MM.1S (cell line): ENCODE data around the gene SFXN5.

Experiments used
- DNase-seq: peaks from one replicate; pipeline ENCODE4 v3.0.0-alpha.2; 2015
- H2AFZ ChIP-seq: fragments of 300-600 bp; sonication (generic); 2 replicates; pipeline ENCODE4 v1.6.0; 2016; ENCODE audit warnings: antibody characterized with exemption, low read length
- H3F3A ChIP-seq: fragments of 300-600 bp; sonication (generic); 2 replicates; pipeline ENCODE4 v1.6.1; 2016; ENCODE audit warnings: mild to moderate bottlenecking, antibody characterized with exemption, low read length, moderate library complexity, mixed read lengths; ENCODE audit not compliant: insufficient read depth
- H3K27ac ChIP-seq: fragments of 300-600 bp; sonication (generic); 2 replicates; pipeline ENCODE4 v1.5.1; 2016; ENCODE audit warnings: mild to moderate bottlenecking, low read length
- H3K27me3 ChIP-seq: fragments of 300-600 bp; sonication (generic); replicated peaks from 2 replicates; pipeline ENCODE4 v1.6.0; 2016; ENCODE audit warnings: low read length; ENCODE audit not compliant: insufficient read depth
- H3K36me3 ChIP-seq: fragments of 300-600 bp; sonication (generic); replicated peaks from 2 replicates; pipeline ENCODE4 v1.6.1; 2016; ENCODE audit warnings: mild to moderate bottlenecking, low read length, mixed read lengths; ENCODE audit not compliant: insufficient read depth
- H3K4me1 ChIP-seq: fragments of 300-600 bp; sonication (generic); 2 replicates; pipeline ENCODE4 v1.6.1; 2016; ENCODE audit warnings: low read length, mixed read lengths
- H3K4me2 ChIP-seq: fragments of 300-600 bp; sonication (generic); 2 replicates; pipeline ENCODE4 v1.6.0; 2016; ENCODE audit warnings: low read depth, low read length
- H3K4me3 ChIP-seq: fragments of 300-600 bp; sonication (generic); 2 replicates; pipeline ENCODE4 v1.5.1; 2016; ENCODE audit warnings: low read length, mixed read lengths
- H3K79me2 ChIP-seq: fragments of 300-600 bp; sonication (generic); 2 replicates; pipeline ENCODE4 v1.6.1; 2016; ENCODE audit warnings: mixed run types, low read length, mixed read lengths
- H3K9ac ChIP-seq: fragments of 300-600 bp; sonication (generic); 2 replicates; pipeline ENCODE4 v1.6.1; 2016; ENCODE audit warnings: low read length, mixed read lengths
- H3K9me2 ChIP-seq: fragments of 300-600 bp; sonication (generic); replicated peaks from 2 replicates; pipeline ENCODE4 v1.6.1; 2016; ENCODE audit warnings: mild to moderate bottlenecking, low read length, mixed read lengths; ENCODE audit not compliant: insufficient read depth
- H3K9me3 ChIP-seq: fragments of 300-600 bp; sonication (generic); replicated peaks from 2 replicates; pipeline ENCODE4 v1.6.1; 2016; ENCODE audit warnings: mild to moderate bottlenecking, low read length, mixed read lengths; ENCODE audit not compliant: insufficient read depth
- H4K20me1 ChIP-seq: fragments of 300-600 bp; sonication (generic); 2 replicates; pipeline ENCODE4 v1.6.1; 2016; ENCODE audit warnings: mild to moderate bottlenecking, low read length, moderate library complexity, mixed read lengths; ENCODE audit not compliant: insufficient read depth
- EZH2 ChIP-seq: fragments of 300-600 bp; sonication (generic); optimal IDR thresholded peaks from 2 replicates; pipeline ENCODE3; 2017; ENCODE audit warnings: low read depth, mild to moderate bottlenecking, antibody characterized with exemption, low read length, mixed read lengths
- EZH2phosphoT487 ChIP-seq: fragments of 300-600 bp; sonication (generic); IDR thresholded peaks from 2 replicates; pipeline ENCODE4 v1.6.1; 2018; ENCODE audit warnings: antibody characterized with exemption, low read length
- TF ChIP-seq, protein P1 (sequence below): fragments of 300-600 bp; sonication (generic); IDR thresholded peaks from 2 replicates; pipeline ENCODE4 v1.5.1; 2016; ENCODE audit warnings: antibody characterized with exemption, low read length, mixed read lengths

The SFXN5 gene

DNA sequence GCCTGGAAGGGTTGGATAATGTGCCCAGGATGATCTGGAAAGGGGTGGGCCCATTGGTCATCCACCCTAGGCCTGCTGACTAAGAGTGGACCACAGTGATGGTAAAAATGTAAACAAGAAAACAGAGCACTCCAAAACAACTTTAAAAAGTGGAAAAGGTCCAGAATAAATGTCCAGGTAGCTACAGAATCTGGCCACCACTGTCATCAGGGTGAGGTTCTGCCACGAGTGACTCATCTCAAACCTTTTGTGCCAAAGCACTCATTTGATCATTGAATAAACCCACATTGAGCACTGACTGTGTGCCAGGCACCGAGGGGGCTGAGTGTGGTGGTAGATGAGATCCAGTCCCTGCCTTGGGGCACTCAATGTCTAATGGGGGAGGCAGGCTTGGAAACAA, 89.3 kb downstream of the SFXN5 start:
- H3K4me1 ChIP-seq, result no peaks in the 10 kb centered on the region
- no peaks in the 10 kb centered on the region for H3K36me3 ChIP-seq
- no peak overlapping the region for H3K4me2 ChIP-seq
- H3F3A ChIP-seq, result no peaks in the 10 kb centered on the region
- H3K79me2 ChIP-seq, result no peaks in the 10 kb centered on the region
- no peak for DNase-seq
- TF ChIP-seq EZH2 (no peak), EZH2phosphoT487 (no peak)
- TF ChIP-seq, protein P1, sequence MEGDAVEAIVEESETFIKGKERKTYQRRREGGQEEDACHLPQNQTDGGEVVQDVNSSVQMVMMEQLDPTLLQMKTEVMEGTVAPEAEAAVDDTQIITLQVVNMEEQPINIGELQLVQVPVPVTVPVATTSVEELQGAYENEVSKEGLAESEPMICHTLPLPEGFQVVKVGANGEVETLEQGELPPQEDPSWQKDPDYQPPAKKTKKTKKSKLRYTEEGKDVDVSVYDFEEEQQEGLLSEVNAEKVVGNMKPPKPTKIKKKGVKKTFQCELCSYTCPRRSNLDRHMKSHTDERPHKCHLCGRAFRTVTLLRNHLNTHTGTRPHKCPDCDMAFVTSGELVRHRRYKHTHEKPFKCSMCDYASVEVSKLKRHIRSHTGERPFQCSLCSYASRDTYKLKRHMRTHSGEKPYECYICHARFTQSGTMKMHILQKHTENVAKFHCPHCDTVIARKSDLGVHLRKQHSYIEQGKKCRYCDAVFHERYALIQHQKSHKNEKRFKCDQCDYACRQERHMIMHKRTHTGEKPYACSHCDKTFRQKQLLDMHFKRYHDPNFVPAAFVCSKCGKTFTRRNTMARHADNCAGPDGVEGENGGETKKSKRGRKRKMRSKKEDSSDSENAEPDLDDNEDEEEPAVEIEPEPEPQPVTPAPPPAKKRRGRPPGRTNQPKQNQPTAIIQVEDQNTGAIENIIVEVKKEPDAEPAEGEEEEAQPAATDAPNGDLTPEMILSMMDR, result no peak
- H3K27me3 ChIP-seq, result no peaks in the 10 kb centered on the region
- no peak overlapping the region for H3K4me3 ChIP-seq
- no peaks in the 10 kb centered on the region for H4K20me1 ChIP-seq
- H3K9me2 ChIP-seq, result no peaks in the 10 kb centered on the region
- no peak overlapping the region for H3K9ac ChIP-seq
- H3K9me3 ChIP-seq, result no peaks in the 10 kb centered on the region
- no peak overlapping the region for H3K27ac ChIP-seq
- no peak overlapping the region for H2AFZ ChIP-seq

DNA sequence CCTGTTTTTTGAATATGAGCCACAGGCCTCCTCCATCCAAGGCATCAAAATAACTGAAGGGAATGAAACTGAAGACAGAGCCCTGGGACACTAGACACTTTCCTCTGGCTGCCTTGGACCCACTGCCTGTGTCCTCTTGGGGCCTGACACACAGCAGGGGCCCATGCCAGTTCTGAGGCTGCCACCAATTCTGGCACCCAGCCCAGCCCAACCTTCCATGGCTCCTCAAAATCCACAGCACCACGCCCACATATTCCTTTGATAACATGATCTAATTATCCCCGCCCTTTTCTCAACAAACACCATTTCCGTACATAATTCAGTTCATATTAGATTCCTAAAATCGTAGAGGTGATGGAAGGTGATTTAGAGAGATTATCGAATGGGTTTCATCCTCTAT, 90.0 kb downstream of the SFXN5 start:
- Histone ChIP-seq H3K9ac (no peak overlapping the region), H3K9me2 (no peaks in the 10 kb centered on the region), H2AFZ (no peak overlapping the region), H3K9me3 (no peaks in the 10 kb centered on the region), H3K79me2 (no peaks in the 10 kb centered on the region), H4K20me1 (no peaks in the 10 kb centered on the region), H3K4me3 (no peak overlapping the region), H3K4me2 (no peak overlapping the region), H3K27me3 (no peaks in the 10 kb centered on the region), H3K27ac (no peak overlapping the region), H3F3A (no peaks in the 10 kb centered on the region), H3K4me1 (no peaks in the 10 kb centered on the region), H3K36me3 (no peaks in the 10 kb centered on the region)
- TF ChIP-seq EZH2 (no peak), EZH2phosphoT487 (no peak)
- TF ChIP-seq, protein P1, result no peak
- no peak for DNase-seq

DNA sequence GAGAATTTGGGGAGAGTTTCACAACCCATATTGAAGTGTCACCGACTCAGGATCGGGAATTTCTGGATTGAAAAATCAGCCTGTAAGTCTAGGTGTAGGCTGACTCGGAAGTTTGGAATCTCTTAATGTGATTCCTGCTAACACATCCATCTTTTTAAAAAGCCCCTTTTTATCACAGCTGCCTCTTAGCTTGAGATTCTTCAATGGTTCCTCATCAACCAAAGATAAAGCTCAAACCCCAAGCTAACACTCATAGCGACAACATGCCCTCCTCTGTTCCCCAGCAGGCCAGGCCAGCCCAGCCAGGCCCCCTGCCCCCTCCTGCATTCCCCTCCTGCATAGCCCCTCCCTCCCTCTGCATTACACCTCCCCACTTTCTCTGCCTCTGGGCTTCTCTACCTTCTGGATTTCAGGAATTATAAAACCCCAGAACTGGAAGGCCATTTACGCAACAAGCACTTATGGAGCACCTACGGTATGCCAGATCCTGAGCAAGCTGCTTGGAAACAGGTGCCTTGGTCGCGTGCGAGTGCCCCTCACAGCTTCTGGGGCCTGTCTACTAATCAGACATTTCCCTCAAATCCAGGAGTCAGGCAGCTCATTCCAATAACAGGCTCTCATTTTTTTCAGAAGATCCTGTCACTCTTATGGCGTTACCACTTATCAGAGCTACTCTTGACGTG, 90.8 kb downstream of the SFXN5 start:
- Histone ChIP-seq H3K36me3 (no peaks in the 10 kb centered on the region), H3K9me3 (no peaks in the 10 kb centered on the region), H3K9me2 (no peaks in the 10 kb centered on the region), H3K4me2 (no peak overlapping the region), H3K27ac (no peak overlapping the region), H3K79me2 (no peaks in the 10 kb centered on the region), H3K4me3 (no peak overlapping the region), H4K20me1 (no peaks in the 10 kb centered on the region), H3K9ac (no peak overlapping the region), H3F3A (no peaks in the 10 kb centered on the region), H2AFZ (no peak overlapping the region), H3K4me1 (no peaks in the 10 kb centered on the region), H3K27me3 (no peaks in the 10 kb centered on the region)
- TF ChIP-seq, protein P1, result no peak
- no peak for TF ChIP-seq EZH2phosphoT487
- no peak for TF ChIP-seq EZH2
- DNase-seq, result no peak
